HT-29 (cell line): ENCODE measurements around the gene ENOX1. TPM values are rescaled to one million over a fixed set of nuclear protein-coding genes. Genes with fewer than 3 reads are reported as not detected.

ENCODE experiments used
- DNase-seq: peaks from one replicate; pipeline ENCODE4 v3.0.0-alpha.2; 2015; ENCODE audit warnings: low spot score
- total RNA-seq: library from RNA; depleted of rRNA; stranded (reverse); fragments of >200 nt; shearing (Covaris generic); gene quantifications from 2 replicates; pipeline ENCODE4 v1.2.3, GENCODE V29; 2014

ENOX1 gene
- total RNA-seq, 1 experiment from 2014 or later = 0.10 TPM

DNA sequence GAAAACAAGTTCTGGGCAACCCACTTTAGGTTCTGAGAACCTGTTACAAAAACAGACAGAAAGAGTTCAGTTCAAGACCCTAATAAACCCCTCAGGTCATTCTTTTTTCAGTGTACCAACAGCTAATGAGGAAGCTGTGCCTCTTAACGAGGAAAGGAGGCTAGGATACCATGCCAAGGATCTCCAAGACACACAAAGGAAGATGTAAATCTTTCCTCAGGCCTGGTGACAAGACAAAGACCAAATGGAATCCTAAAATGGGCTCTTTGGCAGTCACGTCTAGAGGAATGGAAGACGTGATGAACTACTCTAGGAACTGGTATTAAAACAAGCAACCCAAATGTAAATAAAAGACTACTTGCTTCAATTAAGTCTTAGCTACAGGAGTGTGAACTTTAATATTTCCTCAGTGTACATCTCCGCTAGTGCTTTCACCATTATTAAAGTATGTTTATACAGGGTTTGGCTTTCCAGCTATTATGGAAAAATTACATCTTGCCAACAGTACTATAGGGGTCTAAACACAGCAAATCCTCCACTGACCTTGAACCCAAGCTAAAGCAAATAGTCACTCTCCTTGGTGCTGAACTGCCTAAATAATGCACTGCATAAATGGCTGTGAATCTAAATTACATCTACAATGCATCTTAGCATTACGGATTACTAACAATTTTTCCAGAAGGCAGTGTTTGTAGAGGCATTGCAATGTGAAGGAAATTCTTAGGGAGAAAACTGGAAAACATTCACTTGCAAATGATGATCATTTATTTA lies 42.3 kb downstream of the ENOX1 start:
- no peak for DNase-seq

DNA sequence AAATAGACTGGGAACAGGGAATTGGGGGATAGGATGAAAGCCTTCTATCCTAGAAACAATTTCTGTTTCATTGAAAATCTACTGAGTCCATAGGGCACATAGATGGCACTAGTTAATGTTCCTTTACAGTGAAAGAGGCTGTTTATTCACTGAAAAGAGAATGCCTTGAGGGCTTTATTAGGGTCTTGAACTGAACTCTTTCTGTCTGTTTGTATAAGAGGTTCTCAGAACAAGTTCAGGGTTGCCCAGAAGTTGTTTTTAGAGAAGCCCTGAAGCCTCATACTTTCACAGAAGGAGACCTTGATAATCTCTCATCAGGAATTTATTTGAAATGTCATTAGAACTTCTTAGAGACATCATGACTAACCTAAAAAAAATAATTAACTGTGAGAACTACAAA lies 43.9 kb downstream of the ENOX1 start:
- DNase-seq = no peak

DNA sequence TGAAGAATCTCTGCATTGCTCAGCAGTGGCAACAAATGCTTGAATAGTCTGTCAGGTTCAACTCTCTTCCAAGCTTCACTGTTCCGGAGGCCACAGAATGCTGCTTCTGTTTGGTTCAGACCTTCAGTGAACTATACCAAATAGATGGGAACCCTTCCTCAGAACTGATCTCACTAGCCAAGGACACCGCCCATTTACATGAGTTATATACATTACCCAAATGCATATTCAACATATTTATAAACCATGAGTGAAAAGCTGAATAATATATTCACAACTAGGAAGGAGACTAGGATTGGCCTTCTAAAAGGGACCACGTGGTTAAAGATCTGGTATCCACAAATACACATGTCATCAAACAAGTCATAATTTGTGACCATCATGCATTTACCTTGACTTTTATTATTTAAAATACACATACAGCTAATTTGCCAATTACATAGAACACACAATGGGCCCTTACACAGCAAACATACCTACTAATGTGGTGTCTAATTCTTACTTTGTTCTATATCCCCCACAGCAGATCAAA lies 49.3 kb downstream of the ENOX1 start:
- DNase-seq = no peak

DNA sequence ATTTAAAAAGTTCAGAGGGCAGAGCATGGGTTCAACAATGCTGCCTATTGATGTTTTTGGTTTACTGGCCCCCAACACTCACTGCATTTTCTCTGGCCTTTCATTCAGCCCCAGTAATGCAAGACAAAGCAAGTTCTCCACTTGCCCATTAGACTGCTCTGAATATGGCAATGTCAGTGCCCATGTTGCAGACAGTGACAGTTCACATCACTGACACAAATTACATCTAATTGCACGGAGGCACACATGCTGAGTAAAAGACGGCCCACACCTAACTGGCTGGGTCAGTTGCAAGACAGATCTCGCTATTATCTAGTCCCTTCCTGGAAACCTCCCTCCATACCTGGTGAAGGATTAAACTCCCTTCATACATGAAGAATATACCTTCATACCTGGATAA lies 54.0 kb downstream of the ENOX1 start:
- DNase-seq = no peak

DNA sequence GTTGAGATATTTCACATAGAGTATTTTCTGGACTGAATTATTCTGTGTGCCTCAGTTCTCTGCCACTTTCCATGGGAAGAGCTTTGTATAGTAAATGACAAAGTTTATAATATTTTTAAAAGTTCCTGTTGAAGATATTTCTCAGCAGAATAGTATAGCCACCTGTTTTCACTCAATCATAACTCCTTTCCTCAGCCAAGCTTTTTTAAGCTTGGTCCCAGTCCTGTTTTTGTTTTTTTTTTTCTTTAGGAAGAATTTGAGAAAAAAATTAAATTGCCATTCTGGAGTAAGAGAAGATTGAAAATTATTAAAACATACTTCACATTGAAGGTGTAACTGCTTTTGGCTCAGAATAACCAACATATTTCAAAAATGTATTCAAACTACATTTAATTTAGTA lies 55.5 kb downstream of the ENOX1 start:
- DNase-seq = no peak

DNA sequence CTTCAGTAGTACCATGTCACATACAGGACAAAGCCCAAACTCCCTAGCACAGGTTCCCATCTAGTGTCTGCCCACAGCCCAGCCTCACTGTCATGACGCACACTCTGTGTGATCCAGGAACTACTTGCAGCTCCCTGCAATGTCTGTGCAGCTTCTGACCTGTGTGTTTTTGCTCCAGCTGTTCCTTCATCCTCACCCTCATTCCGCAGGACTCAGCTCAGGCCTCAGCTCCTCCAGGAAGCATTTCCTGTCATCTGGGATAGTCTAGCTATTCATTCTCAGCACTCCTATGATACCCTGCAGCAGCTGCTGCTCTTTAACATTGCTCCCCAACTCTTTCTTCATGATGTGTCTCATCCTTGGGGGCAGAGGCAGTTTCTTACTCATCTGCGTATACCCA lies 56.1 kb downstream of the ENOX1 start:
- no peak for DNase-seq

DNA sequence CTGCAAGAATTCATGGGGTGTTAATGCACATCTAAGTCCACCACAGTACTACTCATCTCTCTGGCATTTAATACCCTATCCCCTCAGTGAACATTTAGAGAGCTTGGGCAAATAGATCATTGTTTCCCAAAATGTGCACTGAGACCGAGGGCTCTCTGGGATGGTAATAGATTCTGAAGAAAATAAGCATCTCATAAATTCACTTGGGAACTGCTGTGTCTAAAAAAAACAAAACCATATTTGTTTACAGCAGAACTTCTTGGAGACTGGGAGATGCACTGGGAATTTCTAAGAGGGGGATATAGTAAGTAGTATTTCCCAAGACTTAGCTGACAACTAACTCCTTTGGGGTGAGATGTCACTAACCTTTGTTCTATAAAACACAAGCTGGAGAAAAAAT lies 58.4 kb downstream of the ENOX1 start:
- no peak for DNase-seq

DNA sequence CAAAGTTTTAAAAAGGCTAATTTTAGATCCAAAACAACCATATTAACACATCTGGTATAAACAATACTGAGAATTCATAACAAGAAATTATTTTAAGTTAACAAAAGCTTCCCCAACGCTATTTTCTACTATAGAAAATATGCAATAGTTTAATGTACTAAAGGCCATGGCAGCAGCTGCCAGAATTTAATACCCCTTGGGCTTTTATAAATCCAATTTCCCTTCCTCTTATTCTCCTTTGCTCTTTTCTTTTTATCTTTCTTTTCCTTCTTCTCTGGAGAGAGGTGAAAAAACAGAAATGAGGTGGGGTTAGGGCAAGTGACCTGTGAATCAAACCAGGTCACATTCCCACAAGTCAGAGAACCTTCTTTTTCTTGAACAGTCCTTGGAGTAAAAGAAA lies 58.9 kb downstream of the ENOX1 start:
- DNase-seq = no peak

DNA sequence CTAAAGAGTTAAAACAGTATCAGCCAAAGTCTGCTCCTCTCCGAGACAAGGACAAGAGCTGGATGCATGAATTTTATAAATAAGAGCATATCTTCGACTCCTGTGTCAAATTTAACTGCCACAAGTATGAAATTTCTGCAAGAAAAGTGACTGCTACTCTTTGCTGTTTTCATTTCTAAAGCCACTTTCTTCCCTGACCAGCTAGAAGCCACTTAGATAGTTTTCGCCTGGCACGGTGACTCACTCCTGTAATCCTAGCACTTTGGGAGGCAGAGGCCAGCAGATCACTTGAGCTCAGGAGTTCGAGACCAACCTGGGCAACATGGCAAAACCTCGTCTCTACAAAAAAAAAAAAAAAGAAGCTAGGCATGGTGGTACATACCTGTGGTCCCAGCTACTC lies 61.3 kb downstream of the ENOX1 start:
- no peak for DNase-seq

DNA sequence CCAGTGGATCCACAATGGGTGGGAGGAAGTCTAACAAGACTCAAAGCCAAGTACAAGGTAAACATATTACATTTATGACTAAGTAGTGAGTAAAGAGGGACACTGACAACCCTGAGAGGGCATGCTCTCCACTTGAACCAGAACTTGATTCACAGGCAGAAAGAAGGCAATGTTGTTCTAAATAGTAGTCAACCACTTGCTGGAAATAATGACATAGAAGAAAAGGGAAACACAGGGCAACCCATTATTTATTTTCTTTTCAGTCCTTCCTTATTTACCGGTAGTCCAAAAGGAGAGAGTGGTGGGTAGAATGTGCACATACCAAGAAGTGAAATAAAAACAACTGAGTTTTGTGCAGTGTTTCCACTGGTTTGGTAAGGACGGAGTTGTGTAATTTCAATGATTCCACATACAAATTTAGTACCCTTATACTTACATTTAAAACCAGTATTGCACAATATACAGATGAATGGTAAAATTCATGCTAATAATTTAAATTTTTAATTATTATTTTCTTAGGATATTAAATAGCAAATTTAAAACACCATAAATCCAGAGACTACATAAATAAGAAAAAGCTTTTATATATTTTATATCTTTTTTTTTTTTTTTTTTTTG lies 65.9 kb downstream of the ENOX1 start:
- DNase-seq = no peak

DNA sequence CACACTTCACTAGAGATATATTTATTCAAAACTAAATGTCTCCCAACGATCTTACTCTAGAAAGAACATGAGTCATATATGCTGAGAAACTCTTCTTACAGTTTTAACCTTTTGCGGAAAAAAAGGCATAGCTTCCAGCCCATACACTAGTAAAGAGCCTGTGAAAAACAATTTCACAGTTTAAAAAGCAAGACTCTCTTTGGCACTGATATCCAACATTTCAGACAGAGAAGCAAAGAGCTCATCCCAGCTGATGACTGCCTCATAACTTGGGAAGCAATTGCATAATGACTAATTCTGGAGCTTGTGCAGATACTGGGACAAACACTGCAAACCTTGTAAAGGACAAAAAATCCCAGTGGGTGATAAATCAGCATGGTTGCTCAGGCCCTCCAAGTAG lies 88.0 kb downstream of the ENOX1 start:
- no peak for DNase-seq

DNA sequence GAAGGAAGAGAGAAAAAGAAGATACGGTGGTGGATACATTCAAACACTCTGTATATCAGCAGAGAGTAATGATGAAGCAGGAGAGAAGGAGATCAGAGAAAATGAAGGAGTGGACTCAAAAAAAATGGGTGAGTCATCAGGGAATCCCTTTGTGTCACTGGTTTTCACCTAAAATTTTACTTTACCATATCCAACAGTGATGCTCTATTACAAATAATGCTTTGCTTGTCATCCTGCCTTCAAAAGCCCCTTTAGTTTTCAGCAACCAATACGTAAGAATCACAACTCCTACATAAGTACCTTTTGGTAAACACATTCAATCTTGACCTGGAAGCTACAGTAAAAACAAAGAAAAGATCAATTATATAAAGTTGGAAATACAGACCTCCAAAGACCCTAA lies 88.8 kb downstream of the ENOX1 start:
- DNase-seq = no peak

DNA sequence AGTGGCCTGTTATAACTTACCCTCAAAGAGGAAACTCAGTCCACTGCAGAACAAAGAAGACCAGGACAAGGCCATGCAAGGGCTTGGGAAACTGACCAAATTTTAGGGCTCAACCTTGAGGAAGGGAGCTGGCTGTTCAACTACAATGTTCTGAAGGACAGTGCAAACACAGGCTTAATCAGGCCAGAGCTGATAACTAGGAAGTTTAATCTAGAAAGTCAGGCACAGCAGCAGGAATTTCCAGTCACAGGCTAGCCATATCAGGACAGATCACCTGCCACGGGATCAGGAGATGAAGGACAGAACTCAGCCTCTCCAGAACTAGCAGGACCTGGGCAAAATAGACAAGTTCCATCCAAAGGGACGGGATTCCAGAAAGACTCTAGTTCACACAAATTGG lies 89.4 kb downstream of the ENOX1 start:
- no peak for DNase-seq

DNA sequence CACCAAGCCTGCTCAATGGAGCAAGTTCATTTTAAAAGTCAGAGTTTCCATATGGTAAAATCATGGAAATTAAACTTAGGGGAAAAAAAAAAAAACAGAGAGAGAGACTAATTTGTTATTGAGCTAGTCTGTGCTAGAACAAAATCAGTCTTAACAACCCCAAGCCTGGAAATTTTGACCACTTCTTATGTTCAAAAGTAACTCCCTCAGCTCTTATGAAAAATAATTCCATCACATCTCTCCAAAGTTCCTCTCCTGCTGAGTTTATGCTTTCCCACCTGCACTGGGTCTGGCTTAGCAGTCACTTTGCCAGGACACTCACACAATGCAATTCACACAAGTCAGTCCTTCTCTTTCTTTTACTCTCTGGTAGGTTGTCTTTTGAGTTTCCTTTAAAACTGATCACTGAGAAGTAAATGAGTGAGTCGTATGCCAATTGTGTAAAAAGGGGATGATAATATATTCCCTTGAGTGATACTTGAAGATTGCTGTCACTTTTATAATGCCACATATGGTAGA lies 92.6 kb downstream of the ENOX1 start:
- no peak for DNase-seq

DNA sequence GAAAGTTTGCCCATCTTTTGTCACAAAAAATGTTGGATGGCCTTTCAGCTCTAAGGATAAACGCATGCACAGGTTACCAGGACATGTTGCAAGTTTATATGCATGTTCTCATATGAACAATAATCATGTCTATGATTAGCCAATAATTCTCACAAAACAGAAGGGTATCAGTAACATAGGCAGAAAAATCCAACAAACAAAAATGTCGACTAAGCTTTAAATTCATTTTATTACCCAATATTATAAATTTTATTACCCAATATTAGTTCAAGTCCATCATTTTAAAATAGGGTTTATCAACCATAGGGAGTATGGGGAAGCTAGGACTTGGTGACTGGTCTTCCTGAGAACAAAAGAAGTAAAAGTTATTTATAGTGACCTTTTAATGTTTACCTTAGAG lies 93.1 kb downstream of the ENOX1 start:
- DNase-seq = no peak

DNA sequence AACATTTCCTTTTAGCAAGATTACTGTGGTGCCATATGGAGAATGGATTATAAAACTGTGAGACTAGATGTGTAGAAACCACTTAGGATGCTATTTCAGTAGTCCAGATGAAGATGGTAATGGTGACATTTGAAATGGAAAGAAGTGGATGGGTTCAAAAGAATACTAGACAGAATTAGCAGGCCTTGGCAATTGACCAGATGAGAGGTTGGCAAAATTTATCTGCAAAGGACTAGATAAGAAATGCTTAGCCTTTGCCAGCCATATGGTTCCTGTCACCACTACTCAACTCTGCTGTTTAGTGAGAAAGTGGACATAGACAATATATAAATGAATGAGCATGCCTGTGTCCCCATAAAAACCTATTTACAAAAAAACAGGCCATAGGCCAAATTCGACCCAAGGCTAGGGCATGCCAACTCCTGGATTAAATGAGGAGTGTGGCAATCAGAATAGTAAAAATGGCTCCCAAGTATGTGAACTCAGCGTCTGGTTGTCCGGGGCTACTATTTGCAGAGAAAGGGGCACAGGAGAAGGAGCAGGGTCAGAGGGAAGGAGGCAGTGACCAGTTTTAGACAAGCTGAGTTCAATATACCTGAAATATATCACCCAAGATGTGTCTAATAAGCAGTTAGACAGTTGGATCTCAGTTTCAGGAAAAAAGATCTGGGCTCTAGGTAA lies 98.4 kb downstream of the ENOX1 start:
- DNase-seq = no peak

DNA sequence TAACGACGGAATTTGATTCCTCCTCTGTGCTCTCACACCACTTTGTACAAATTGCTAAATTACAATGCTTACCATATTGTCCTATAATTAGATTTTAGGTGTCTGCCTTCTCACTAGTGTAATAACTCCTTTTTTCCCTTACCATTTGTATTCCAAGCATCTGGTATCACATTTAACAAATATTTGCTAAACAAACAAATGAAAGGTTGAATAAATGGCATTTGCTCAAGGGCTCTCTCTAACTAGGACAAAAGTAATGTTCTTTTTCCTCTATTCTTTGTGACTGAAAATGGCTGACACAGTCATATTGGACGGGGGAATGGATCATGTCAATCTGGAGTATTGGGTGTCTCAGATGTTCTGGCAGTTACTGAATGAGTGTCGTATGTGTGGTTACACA lies 99.7 kb downstream of the ENOX1 start:
- DNase-seq = no peak

DNA sequence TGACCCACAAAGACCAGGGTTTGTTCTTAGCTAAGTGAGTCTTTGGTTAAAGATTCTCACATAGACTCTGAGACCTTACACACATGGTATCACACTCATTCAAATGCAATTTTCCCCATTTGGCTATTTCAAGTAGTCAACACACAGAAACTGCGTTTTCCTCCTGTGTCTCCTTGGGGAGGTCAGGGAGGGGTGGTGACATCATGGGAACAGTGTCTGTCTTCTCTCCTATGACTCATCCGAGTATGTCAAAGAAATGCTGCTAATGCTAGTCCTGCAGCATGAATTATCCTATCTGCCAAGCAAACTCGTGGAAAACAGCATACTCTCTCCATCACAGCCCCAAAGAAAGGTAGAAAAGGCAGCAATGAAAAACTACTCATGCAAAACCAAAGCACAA lies 100.2 kb downstream of the ENOX1 start:
- no peak for DNase-seq

DNA sequence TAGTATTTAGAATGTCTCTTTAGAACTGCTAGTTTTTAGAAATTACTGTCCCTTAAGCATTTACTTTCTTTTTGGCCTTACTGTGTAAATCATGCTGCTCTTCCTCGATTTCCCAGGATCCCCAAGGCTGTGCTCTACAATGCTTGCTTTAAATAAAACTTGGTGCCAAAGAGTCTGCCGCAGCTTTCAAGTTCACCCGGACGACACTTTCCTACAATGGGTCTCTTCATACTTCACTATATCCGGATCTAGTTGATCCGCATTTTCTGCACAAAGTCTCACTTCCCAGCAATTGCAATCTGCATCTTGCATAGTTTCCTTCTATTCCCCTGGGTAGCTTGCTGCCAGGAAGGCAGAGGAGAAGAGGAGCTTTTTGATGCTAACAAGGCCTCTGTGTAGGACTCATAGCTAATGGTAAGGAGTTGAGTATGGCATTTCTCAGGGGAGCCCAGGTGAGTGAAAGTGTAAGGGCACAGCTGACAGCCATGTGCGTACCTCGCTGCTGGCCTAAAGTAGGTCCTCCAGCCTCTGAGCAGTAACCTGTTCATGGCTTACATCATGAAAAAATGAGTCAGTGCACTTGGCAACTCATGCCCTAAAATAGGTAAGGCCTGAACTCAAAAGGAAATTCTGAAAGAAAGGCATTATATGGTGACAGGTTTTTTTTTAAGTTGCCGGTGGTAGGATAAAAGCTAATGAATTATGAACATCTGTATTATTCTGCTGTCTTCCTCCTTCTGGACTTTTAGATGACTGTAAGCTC lies 101.6 kb downstream of the ENOX1 start:
- DNase-seq = no peak

DNA sequence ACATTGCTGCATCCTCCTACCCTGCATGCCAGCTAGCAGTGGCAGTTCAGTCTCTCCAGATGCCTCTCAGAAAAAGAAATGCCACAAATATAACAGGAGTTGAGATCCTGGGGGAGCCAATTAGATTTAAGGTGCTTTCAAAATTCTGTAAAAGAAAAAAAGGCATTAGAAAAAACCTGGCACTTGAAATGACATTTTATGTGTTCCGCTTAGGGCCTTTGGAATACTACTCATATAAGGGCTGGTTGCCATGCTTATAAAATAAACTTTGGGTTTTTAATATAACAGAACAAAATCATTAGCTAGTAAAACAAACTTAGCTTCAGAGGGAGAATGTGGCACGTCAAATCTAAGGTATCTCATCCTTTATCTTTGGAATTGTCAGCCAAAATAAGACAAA lies 104.1 kb downstream of the ENOX1 start:
- DNase-seq = no peak

DNA sequence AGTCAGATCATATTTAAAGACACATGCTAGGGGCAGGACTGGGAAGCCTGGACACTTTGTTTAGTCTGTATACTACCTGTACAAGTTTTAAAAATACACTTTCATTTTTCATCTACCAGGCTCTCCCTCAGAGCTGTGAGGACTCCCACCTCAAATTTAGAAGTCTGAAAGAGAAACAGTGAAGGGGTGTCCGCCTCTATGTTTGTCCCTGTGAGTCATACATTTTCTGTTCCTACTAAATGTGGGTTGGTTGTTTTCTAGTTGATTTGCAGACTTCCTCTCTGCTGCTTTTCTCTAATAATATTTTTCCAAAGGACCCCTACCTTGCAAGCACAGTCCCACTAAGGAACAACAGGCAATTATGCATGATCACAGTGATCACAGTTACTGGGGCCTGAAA lies 110.5 kb downstream of the ENOX1 start:
- no peak for DNase-seq

DNA sequence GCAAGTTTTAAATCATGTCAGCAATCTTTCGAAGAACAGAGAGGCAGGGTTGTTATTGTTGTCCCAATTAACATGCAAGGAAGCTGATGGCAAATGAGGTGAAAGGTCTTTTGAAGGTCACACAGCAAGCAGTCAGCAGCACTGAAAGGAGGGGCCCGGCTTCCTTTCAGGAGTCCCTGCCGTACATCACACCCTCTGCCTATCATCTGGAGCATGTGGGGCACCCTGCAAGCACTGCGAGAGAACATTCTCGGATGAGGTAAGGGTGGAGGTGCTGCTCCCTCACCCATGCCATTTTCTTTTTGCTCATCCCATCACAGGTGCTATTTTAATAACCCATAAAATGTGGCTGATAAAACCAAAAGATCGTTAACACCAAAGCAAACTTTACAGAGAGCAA lies 111.2 kb downstream of the ENOX1 start:
- no peak for DNase-seq
